HPDE6-E6E7 (cell line): ENCODE data around the gene ADIPOR1.

Experiments used
- DNase-seq: peaks from one replicate; pipeline ENCODE4 v3.0.0; 2011; ENCODE audit warnings: missing footprints; ENCODE audit errors: extremely low spot score

ADIPOR1 gene

DNA sequence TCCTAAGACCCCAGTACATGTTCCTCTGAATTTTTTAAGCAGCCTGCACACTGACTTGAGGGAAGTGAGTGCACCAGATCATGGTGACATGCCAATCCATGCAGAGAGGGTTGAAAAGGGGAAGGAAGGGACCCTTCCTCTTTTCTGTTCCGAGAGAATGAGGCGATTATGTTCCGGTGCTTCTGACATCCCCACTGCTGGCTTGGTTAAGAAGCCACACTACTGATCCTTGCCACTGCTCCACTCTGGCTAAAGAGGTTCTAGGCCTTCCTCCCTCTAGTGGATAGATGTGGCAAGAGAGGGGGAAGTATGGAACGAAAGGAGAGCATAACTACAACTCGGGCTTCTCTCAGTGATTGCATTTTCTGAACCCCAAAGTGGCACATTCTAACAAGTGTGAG lies 10.8 kb upstream of the ADIPOR1 start:
- DNase-seq, result peak; percentile 77

DNA sequence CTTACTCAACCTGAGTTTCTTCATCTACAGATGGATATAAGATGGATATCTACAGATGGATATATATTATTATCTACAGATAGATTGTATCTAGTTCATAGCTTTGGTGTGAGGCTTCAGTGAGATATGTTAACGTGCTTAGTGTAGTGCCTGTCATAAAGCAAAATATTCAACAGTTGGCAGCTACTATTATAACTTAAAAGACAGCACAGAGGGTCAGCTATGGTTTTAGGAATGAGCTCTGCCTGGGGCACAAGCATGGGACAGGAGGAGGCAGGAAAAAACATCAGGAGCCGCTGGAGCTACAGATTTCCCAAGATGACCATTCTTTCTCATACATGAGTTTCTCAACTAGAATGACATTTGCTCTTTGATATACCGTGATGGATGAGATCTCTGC lies 10.2 kb upstream of the ADIPOR1 start:
- no peak for DNase-seq

DNA sequence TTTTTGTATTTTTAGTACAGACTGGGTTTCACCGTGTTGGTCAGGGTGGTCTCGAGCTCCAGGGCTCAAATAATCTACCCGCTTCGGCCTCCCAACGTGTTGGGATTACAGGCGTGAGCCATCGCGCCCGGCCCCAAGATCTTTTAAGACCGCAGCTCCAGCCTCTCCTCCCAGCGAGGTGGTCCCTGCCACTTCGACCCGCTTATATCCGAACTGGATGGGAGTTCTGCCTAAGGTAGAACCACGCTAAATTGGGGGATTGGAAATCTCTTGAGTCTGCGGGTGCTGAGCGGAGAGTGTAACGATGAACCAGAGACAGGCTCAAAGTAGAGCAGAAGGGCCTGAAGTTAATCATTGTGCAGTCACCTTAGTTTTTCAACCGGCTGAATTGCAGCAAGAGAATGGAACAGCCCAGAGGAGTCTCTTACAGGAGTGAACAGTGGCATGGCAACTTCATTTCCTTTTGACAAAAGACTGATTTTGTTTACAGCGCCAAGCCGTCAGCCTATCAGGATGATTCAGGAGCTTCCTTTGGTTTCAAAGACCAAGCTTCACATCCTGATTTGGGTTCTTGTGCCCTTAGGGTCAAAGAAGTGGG lies 9.7 kb upstream of the ADIPOR1 start:
- DNase-seq, result no peak

DNA sequence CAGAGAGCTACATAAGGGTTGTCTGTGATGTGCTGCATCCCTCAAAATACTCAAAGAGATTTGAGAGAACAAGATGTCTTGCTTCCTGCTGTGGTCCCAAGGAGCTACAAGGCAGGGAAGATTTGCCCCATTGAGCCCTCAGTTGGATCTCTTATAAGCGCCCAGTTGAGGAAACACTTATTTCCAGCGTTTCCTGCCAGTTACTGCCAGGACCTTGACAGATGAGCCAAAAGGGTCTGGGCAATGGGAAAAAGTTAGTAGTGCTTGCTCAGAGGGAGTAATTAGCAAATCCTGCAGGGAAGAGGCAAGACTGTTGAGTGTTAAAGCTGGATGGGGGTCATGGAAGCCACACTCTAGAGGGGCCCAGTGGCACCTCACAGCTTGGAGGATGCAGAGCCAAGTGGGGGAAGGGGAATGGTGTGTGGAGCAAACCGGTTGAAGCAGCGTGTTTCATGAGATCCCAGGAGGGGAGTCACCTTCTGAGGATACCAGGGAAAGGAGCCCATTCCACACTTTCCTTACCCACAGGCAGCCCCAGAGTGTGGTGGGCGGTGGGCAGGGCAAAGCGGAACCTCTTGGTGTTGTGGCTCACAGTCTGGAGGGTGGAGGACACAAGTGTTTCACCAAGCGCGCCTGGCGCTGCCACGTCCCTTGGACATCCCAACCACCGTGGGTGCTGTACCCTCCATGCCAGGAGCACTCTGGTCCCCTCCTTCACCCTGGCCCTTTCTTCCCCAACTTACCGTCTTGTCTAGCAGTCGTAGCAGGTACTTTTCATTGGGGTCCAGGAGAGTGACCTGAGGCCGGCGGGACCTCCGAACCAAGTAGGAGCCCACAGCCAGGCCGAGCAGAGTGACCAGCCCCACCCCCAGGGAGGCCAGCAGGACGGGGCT lies 8.1 kb upstream of the ADIPOR1 start:
- no peak for DNase-seq

DNA sequence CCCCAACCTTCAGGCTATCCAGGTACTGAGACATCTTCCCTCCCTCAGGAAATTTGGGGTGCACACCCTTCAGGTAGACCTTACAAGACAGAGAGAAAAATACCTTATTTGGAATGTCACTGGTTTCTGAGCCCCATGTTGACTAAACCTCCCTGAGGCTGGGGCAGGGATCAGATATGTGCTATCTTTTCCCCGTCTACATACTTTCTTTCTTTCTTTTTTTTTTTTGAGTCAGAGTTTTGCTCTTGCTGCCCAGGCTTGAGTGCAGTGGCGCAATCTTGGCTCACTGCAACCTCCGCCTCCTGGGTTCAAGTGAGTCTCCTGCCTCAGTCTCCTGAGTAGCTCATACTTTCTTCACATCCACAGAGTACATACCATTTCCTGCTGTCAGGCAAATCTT lies 7.3 kb upstream of the ADIPOR1 start:
- DNase-seq, result peak; percentile 52

DNA sequence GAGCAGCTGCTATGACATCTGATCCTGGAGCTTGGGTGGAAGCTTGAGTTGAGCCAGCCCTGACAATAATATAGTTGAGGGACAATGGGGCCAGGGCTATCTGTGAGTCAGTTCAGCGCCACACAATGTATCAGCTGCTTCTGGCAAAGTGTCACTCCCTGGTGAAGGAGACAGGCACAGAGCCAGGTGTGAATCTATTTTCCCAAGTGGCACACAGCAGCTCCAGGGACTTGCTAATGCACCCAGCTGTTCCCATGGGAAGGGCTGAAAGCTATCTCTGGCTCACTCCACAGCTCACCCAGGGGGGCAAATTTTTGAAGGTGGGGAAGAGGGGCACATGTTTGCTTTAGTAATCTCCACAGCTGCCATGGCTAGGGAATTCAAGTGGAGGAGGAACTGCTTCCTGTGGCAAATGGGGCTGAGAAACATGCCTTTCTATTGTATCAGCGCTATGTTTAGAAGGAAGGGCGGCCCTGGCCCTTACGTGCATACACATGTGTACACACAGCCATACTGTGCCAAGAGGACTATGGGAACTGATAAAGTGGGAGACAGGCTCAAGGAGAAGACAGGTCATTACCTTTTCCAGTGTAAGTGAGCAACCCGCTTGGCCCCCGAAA lies 6.8 kb upstream of the ADIPOR1 start:
- peak; percentile 48 for DNase-seq

DNA sequence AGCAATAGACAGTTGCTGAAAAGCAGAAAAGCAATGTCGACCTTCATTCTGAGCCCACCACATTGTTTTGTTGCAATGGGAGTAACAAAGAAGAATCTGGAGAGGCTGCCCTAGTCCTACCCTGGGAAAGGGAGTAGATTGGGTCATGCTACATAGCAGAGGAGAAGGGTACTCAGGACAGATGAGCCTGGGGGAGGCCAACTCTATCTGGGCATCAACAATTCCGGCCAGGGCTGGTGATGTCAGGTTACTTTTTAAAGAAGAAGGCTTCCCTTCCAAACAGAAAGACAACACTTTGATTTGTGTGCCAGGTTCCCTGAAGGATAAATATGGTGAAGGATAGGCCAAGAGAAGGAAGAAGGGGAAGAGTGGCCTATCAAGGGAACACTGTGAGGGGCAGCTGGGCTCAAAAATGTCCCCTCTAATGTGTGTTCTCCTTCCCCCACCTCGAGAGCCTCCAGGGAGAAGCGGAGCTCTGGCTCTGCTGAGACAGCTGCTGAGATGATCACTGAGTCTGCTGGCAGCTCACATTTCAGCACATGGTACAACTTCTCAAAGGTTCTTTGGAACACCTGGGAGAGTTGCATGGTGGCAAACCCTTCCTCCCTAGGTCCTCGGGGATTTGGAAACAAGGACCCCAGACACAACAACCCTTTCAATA lies 3.2 kb upstream of the ADIPOR1 start:
- DNase-seq, result no peak

DNA sequence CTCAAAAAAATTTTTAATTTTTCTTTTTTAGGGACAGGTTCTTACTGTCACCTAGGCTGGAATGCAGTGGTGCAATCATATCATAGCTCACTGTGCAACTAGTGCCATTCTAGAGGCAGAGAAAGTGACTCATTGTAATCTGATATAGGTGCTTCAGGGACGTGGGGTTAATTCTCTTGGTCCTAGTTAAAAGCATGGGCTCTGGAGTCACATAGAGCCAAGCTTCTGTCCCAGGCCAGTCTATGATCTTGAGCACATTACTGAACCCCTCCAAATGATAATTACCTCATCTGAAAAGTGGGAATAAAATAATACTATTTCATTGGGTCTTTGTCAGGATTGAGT lies 1.1 kb upstream of the ADIPOR1 start:
- peak; percentile 53 for DNase-seq

DNA sequence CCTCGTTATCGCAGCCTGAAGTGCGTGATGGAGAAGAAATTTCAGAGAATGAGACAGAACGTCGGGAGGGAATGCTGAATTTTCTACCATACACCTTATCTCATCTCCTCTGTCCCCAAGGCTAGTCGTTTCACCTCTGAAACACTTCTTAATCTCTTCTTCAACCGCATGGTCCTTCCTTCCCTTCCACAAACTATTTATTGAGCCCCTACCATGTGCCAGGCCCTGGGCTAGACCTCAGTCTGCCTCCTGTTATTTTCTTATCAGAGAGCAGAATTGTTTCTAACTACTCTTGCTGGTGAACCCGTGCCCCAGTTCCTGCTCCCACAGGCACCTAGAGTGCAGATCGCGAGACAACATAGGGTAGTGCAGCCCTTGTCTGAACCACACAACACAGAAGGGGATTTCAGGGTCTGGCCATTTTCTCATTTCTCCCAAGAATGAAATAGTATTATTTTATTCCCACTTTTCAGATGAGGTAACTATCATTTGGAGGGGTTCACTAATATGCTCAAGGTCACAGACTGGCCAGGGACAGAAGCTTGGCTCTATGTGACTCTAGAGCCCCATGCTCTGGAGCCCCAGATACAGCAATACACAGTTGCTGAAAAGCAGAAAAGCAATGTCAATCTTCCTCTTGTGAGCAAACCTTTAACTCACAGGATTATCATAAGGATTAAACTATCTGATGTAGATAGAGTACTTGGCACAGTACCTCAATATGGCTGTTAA lies 598 bp upstream of the ADIPOR1 start:
- DNase-seq, result no peak

DNA sequence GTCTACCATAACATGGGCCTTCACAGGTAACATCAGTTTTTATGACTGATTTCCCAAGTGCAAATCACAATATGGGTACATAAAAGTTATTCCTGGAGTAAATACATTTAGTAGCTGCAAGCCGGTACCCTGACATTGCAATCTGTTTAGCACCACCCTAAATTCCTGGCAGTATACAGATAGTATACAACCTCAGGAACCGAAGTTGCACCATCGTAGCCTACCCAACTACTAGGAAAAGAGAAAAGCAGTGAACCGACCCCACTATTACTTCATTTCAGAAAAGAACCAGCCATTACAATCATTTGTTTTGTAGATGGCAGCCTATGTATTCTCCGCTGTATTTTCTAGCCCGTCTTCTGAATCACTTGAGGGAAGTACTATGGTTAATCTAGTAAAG lies 1.1 kb downstream of the ADIPOR1 start:
- DNase-seq, result no peak

DNA sequence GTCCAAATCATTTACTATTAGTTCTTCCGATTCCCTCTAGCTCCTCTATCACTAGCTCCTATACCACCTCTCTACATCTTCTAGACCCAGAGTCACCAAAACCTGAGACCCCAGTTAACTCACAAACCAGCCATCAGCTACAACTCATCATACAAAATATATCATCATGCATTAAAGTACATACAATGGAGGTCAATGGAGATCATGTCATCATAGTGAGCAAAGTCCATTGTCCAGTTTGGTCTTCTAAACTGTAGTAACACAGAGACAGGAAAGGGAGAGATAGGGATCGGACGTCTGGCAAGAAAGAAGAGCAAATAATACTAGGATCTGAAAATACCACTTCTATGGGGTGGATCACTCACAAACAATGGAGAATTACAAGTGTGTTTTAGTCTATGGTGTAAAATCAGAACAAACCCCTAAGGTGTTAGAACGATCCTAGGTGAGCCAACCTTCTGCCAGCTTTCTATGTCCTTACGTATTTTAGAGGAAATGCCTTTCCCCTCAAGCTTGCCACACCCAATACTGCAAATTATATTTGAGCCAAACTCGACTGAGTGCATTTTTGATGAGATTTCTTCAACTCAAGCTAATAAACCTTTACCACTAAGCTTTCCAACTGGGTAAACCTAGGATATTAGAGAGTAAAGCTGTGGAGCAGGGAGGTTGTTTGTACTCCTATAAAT lies 3.9 kb downstream of the ADIPOR1 start:
- DNase-seq, result no peak

DNA sequence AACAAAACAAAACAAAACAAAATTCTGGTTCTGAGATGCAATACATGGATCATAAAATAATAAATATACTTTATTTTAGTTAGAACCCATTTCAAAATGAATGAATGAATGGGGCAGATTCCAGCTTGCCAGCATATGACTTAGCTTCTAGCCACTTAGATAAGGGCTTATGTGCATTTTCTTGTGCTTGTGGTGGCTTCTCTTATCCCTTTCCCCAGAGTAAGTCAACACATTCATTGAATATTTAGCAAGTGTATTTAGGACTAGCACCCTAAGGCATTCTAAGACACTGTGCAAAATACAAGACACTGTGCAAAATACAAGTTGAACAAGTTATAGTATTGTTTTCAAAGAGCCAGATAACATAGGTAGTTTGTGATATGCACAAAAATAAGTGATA lies 4.7 kb downstream of the ADIPOR1 start:
- no peak for DNase-seq

DNA sequence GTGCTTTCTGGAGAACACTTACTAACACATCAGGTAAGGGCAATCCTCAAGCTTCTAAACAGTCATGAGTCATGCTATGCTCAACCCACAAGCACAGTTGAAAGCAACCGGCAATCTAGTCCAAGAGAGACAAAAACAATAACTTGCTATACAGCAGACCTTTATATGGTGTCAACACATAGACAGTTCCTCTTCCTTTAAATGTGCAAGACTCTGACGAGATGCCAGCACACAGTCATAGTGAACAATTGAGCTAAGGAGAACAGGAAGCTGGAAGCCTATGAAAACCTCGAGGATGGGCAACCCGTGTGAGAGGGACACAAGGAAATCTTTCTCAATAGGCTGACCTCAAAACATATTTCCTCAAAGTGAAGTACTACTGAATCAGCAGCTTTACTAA lies 5.3 kb downstream of the ADIPOR1 start:
- peak; percentile 72 for DNase-seq

DNA sequence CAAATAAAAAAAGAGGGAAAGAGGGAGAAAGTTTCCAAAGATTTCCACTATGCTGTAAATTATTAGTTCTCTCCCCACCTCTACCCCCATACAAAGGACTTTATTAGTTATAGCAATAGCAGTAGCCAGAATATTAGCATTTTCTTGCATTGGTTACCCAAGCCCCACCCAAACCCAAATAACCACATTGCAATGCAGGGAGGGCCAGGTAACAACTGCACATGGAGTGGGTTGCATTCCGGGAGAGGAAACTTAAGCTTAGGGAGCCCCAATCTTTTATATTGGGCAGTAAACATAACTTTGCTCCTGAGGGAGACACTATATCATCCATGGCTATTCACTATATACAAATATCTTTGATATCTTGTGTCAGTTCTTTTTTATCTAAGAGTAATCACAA lies 6.0 kb downstream of the ADIPOR1 start:
- no peak for DNase-seq

DNA sequence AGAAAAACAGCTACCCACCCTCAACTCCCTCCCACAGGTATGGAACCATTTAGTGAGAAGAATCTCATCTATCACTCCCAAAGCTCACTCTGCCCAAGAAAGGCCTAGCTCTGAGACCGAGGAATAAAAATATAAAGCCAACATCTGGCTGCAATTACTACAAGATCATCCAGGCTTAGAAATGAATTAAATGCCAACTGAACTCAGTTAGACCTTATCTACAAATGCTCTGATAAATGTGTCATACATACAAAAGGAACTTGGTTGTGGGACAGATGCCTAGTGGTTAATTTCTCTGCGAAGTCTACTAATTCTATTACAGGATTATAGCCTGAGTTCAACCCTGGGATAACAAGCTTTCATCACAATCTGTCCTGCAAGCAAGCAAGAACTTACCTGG lies 6.7 kb downstream of the ADIPOR1 start:
- no peak for DNase-seq

DNA sequence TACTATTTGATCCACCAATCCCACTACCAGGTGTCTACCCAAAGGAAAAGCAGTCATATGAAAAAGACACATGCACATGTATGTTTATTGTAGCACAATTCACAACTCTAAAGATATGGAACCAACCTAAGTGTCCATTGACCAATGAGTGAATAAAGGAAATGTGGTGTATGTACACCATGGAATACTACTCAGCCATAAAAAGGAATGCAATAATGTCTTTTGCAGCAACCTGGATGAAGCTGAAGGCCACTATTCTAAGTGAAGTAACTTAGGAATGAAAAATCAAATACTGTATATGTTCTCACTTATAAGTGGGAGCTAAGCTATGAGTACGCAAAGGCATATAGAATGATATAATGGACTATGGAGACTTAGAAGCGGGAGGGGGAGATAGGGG lies 12.6 kb downstream of the ADIPOR1 start:
- no peak for DNase-seq

DNA sequence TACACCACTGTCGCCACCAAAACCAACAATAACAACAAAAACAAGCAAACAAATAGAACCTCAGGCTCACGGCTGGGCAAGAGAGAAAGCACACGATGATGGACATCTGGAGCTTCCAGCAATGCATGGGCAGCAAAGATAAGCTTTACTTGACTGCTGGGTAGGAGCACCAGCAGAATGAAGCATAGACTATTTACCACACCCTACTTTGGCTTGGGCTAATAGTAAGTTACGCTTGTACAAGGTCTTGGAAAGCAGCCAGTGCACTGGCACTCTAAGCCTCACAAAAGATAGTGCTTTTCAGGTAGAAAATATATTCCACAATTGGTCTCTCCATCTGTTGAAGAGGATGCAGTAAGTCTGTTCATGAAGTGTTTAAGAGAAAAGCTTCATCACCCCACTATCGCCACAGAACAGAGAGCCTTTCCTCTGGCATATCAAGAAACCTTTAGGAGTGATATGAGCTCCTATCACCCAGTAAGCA lies 13.6 kb downstream of the ADIPOR1 start:
- DNase-seq, result no peak

DNA sequence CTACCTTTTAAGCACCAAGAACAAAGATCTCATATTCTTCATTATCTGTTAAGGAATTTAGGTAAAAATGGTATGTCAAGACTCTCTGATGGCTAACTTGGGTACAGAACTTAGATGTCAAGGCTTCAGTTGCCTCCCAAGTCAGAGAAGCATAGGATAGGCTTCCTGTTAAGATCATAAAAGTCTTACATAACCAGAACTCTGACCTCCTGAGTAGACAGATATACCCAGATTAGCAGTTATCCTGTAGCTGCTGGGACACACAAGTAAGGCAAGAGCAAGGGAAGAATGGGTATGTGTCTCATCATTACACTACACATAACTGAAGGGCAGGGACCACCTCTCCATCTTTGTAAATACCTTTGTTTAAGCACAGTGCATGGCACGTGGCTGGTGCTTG lies 15.7 kb downstream of the ADIPOR1 start:
- no peak for DNase-seq

DNA sequence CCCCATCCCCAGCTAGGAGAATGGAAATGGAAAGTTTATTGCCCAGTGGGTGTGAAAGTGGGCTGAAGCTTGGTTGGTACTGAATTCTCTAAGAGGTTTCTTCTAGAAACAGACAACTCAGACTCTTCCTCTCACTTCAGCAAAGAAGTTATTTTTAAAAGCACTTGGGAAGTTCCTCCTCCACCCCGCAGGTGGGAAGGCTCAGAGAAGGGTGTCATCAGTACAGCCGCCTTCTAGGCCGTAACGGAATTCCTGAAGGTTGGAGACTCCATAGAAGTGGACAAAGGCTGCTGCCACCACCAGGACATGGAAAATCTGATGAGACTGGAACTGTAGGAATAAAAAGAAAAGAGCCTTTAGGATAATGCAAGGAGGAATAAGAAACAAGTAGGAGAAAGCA lies 16.7 kb downstream of the ADIPOR1 start:
- no peak for DNase-seq

DNA sequence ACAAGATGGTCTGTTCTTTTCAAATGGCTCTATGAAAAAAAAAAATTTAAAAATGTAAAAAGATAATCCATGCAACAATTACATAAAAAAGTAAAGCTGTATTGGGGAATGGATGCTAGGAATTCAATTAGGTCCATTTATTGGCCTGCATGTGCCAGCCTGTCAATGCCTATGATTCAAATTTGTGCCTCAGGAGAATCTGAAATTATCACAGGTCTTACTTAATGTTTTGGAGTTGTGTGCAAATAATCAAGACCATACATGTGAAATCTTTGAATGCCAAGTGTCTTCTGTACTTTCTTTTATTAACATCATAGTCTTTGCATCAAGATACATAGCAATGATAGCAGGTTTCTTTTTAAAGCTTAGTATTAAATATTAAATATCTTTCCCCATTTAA lies 17.6 kb downstream of the ADIPOR1 start:
- DNase-seq, result no peak

DNA sequence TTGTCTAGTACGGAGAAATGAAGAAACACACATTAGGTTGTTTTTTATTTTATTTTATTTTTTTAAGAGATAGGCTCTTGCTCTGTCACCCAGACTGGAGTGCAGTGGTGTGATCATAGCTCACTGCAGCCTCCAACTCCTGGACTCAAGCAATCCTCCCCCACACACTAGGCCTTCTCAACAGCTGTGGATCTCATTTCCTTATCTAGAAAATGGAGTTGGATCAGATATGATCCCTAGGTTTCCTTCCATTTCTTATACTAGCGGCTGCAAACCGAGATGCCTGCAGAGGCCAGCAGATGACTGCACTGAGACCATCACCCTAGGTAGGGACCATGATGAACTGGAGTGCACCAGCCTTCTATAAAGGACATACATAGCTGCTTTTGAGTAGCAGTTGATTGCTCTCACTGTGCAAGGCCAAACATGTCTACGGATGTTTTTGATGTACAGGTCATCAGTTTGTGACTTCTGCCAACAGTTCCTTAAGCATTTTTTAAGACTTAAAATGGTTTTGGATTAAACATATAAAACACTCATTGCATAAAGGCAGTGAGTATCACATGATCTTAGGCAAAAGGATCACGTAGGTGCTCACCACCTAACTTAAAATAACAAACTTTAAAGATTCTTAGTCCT lies 19.7 kb downstream of the ADIPOR1 start:
- DNase-seq, result no peak
